Stimulated activated effector memory CD8-positive, alpha-beta T cell treated with anti-CD3 and anti-CD28 coated beads, Interleukin-12 subunit alpha, Interleukin-12 subunit beta, amount 100 ng/mL, for 72 hours (primary cell): ENCODE measurements around the gene ZNF581.

Experiments
- ATAC-seq: fragments of 150-1000 bp; cut with Tn5 transposase; 2 replicates; pipeline ENCODE4 v1.10.0; 2021
- DNase-seq, 2 donors: peaks; one replicate each; pipeline ENCODE4 v3.0.0; 2021 to 2022; ENCODE audit warnings: low spot score in 2 of 2
- H3K27ac Mint-ChIP-seq: one replicate; pipeline ENCODE4 v1.8.0; 2022; ENCODE audit warnings: mild to moderate bottlenecking, mixed read lengths
- H3K36me3 Mint-ChIP-seq: one replicate; pipeline ENCODE4 v1.8.0; 2022; ENCODE audit warnings: mild to moderate bottlenecking, mixed read lengths
- H3K4me1 Mint-ChIP-seq: one replicate; pipeline ENCODE4 v1.8.0; 2022; ENCODE audit warnings: mixed read lengths
- H3K4me3 Mint-ChIP-seq: one replicate; pipeline ENCODE4 v1.8.0; 2022; ENCODE audit warnings: mild to moderate bottlenecking, mixed read lengths
- H3K9me3 Mint-ChIP-seq: one replicate; pipeline ENCODE4 v1.8.0; 2022; ENCODE audit warnings: mixed read lengths

Gene ZNF581

GRCh38 chr19:55635856-55636440, 7.5 kb upstream of the ZNF581 start:
- DNase-seq, result no peak
- Mint-ChIP-seq H3K36me3 (peaks cover 45% of the 10 kb centered on the region), H3K27ac (peak overlapping the region; percentile 100), H3K4me3 (peak overlapping the region; percentile 100), H3K4me1 (peaks cover 69% of the 10 kb centered on the region), H3K9me3 (no peaks in the 10 kb centered on the region)
- ATAC-seq, result no peak

- Mint-ChIP-seq H3K4me1 (peaks cover 70% of the 10 kb centered on the region), H3K27ac (peak overlapping the region; percentile 100), H3K36me3 (peaks cover 53% of the 10 kb centered on the region), H3K9me3 (no peaks in the 10 kb centered on the region), H3K4me3 (peak overlapping the region; percentile 100)
- no peak for DNase-seq
- no peak for ATAC-seq
These were observed 6.7 kb upstream of the ZNF581 start for GRCh38 chr19:55636723-55637122.

GRCh38 chr19:55637534-55637933, 5.9 kb upstream of the ZNF581 start:
- H3K27ac Mint-ChIP-seq, result peak overlapping the region; percentile 100
- peak overlapping the region; percentile 100 for H3K4me3 Mint-ChIP-seq
- no peak for ATAC-seq
- H3K36me3 Mint-ChIP-seq, result peaks cover 60% of the 10 kb centered on the region
- DNase-seq, result no peak
- H3K4me1 Mint-ChIP-seq, result peaks cover 70% of the 10 kb centered on the region
- H3K9me3 Mint-ChIP-seq, result no peaks in the 10 kb centered on the region

GRCh38 chr19:55638864-55639359, 4.5 kb upstream of the ZNF581 start:
- Mint-ChIP-seq H3K9me3 (no peaks in the 10 kb centered on the region), H3K4me3 (peak overlapping the region; percentile 92), H3K4me1 (peaks cover 79% of the 10 kb centered on the region), H3K36me3 (peaks cover 72% of the 10 kb centered on the region), H3K27ac (no peak overlapping the region)
- no peak for ATAC-seq
- peak in 1 of 2 donors; percentile 80 for DNase-seq

GRCh38 chr19:55640043-55640576, 3.3 kb upstream of the ZNF581 start:
- H3K4me1 Mint-ChIP-seq, result peaks cover 80% of the 10 kb centered on the region
- peak overlapping the region; percentile 98 for H3K27ac Mint-ChIP-seq
- ATAC-seq, result peak; percentile 44
- no peaks in the 10 kb centered on the region for H3K9me3 Mint-ChIP-seq
- peak overlapping the region; percentile 92 for H3K4me3 Mint-ChIP-seq
- H3K36me3 Mint-ChIP-seq, result peaks cover 77% of the 10 kb centered on the region
- DNase-seq, result peak; percentile 46 to 74

GRCh38 chr19:55640577-55641425, 2.6 kb upstream of the ZNF581 start, which contains the start of gene ZNF580:
TSS of gene ZNF580 (plus strand) at chr19:55641002. CDS start at chr19:55642509, 1,507 bp downstream.
- H3K4me1 Mint-ChIP-seq, result peaks cover 73% of the 10 kb centered on the region
- peak within 1 kb of the TSS; percentile 98 for H3K27ac Mint-ChIP-seq
- H3K36me3 Mint-ChIP-seq, result peaks cover 77% of the 10 kb centered on the region
- no peaks in the 10 kb centered on the region for H3K9me3 Mint-ChIP-seq
- DNase-seq (peak; percentile 61 to 86), ATAC-seq (peak; percentile 53)
- H3K4me3 Mint-ChIP-seq, result peak within 1 kb of the TSS; percentile 92

- no peak for ATAC-seq
- H3K4me3 Mint-ChIP-seq, result peak overlapping the region; percentile 92
These were observed 1.9 kb upstream of the ZNF581 start for GRCh38 chr19:55641426-55642152.

GRCh38 chr19:55642153-55643002, 1.1 kb upstream of the ZNF581 start:
- peak; percentile 29 for ATAC-seq
- peak overlapping the region; percentile 98 for H3K27ac Mint-ChIP-seq

More at GRCh38 chr19:55641426-55642152, 1.9 kb upstream of the ZNF581 start:
- Mint-ChIP-seq H3K36me3 (peaks cover 77% of the 10 kb centered on the region), H3K4me1 (peaks cover 65% of the 10 kb centered on the region), H3K9me3 (no peaks in the 10 kb centered on the region), H3K27ac (peak overlapping the region; percentile 98)
- DNase-seq, result peak in 1 of 2 donors; percentile 78

GRCh38 chr19:55643887-55644176, 383 bp downstream of the ZNF581 start:
- peaks cover 78% of the 10 kb centered on the region for H3K36me3 Mint-ChIP-seq
- peak overlapping the region; percentile 92 for H3K4me3 Mint-ChIP-seq
- peak overlapping the region; percentile 98 for H3K27ac Mint-ChIP-seq
- no peak for ATAC-seq
- DNase-seq, result no peak
- no peaks in the 10 kb centered on the region for H3K9me3 Mint-ChIP-seq
- H3K4me1 Mint-ChIP-seq, result peaks cover 59% of the 10 kb centered on the region

More at GRCh38 chr19:55642153-55643002, 1.1 kb upstream of the ZNF581 start:
- peak overlapping the region; percentile 92 for H3K4me3 Mint-ChIP-seq
- peaks cover 84% of the 10 kb centered on the region for H3K36me3 Mint-ChIP-seq
- peaks cover 63% of the 10 kb centered on the region for H3K4me1 Mint-ChIP-seq
- H3K9me3 Mint-ChIP-seq, result no peaks in the 10 kb centered on the region
- DNase-seq, result no peak

- ATAC-seq (no peak), DNase-seq (no peak)
- Mint-ChIP-seq H3K36me3 (peaks cover 75% of the 10 kb centered on the region), H3K9me3 (no peaks in the 10 kb centered on the region), H3K4me3 (peak overlapping the region; percentile 92), H3K27ac (peak overlapping the region; percentile 98), H3K4me1 (peaks cover 58% of the 10 kb centered on the region)
These were observed 863 bp downstream of the ZNF581 start for GRCh38 chr19:55644191-55644833.

GRCh38 chr19:55644842-55645511, 1.5 kb downstream of the ZNF581 start:
- no peak for DNase-seq
- Mint-ChIP-seq H3K27ac (peak overlapping the region; percentile 98), H3K4me1 (peaks cover 60% of the 10 kb centered on the region), H3K4me3 (peak overlapping the region; percentile 92), H3K9me3 (no peaks in the 10 kb centered on the region), H3K36me3 (peaks cover 75% of the 10 kb centered on the region)
- ATAC-seq, result no peak

- Mint-ChIP-seq H3K4me3 (peak overlapping the region; percentile 92), H3K9me3 (no peaks in the 10 kb centered on the region), H3K27ac (peak overlapping the region; percentile 37), H3K36me3 (peaks cover 71% of the 10 kb centered on the region), H3K4me1 (peaks cover 60% of the 10 kb centered on the region)
- no peak for ATAC-seq
- no peak for DNase-seq
These were observed 2.0 kb downstream of the ZNF581 start for GRCh38 chr19:55645512-55645881.

GRCh38 chr19:55646889-55647731, 3.7 kb downstream of the ZNF581 start:
- ATAC-seq (no peak), DNase-seq (no peak)
- peaks cover 54% of the 10 kb centered on the region for H3K4me1 Mint-ChIP-seq
- no peak overlapping the region for H3K27ac Mint-ChIP-seq
- peaks cover 64% of the 10 kb centered on the region for H3K36me3 Mint-ChIP-seq
- no peaks in the 10 kb centered on the region for H3K9me3 Mint-ChIP-seq
- H3K4me3 Mint-ChIP-seq, result peak overlapping the region; percentile 75
